SK-N-MC (cell line): ENCODE data around the gene CCDC152.
"Not testable (repeated sequence)": the region's sequence is repeated elsewhere in the genome, so short reads cannot be mapped to it uniquely, and the experiment has no call there.

ENCODE experiments used
- DNase-seq: peaks from one replicate; pipeline ENCODE4 v3.0.0-alpha.2; 2011; ENCODE audit warnings: low read depth, low spot score
- H3K27ac ChIP-seq: fragments of 200-600 bp; sonication (generic); 2 replicates; pipeline ENCODE4 v1.5.1; 2016; ENCODE audit warnings: mixed run types
- H3K36me3 ChIP-seq: fragments of 200-600 bp; sonication (generic); 2 replicates; pipeline ENCODE4 v1.6.1; 2017; ENCODE audit warnings: antibody characterized with exemption, low read length, mixed read lengths; ENCODE audit not compliant: insufficient read depth
- H3K4me3 ChIP-seq: fragments of 200-600 bp; sonication (generic); 2 replicates; pipeline ENCODE4 v1.5.1; 2016
- H3K9ac ChIP-seq: fragments of 200-600 bp; sonication (generic); 2 replicates; pipeline ENCODE4 v1.8.0; 2017; ENCODE audit warnings: mixed run types, mixed read lengths; ENCODE audit not compliant: insufficient read length
- H3K9me3 ChIP-seq: fragments of 200-600 bp; sonication (generic); 2 replicates; pipeline ENCODE4 v1.6.1; 2017; ENCODE audit warnings: low read depth, mild to moderate bottlenecking, antibody characterized with exemption, low read length, moderate library complexity, mixed read lengths
- EZH2 ChIP-seq: fragments of 200-600 bp; sonication (generic); IDR thresholded peaks from one replicate; pipeline ENCODE4 v1.6.1; 2017; ENCODE audit warnings: antibody characterized with exemption
- FOXP2 ChIP-seq: optimal IDR thresholded peaks from 2 replicates; pipeline ENCODE3; 2011; ENCODE audit warnings: mild to moderate bottlenecking, moderate library complexity; ENCODE audit not compliant: insufficient read depth; ENCODE audit errors: extremely low read length, control extremely low read depth
- POLR2AphosphoS5 ChIP-seq: IDR thresholded peaks from 2 replicates; pipeline ENCODE4 v1.6.1; 2012; ENCODE audit warnings: mild to moderate bottlenecking, low read depth, low read length, borderline replicate concordance

Gene CCDC152, protein sequence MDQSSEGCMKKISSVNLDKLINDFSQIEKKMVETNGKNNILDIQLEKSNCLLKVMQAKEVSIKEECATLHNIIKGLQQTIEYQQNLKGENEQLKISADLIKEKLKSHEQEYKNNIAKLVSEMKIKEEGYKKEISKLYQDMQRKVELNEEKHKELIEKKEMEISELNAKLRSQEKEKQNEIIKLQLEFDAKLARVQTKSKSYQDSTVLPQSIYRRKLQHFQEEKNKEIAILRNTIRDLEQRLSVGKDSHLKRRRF

DNA sequence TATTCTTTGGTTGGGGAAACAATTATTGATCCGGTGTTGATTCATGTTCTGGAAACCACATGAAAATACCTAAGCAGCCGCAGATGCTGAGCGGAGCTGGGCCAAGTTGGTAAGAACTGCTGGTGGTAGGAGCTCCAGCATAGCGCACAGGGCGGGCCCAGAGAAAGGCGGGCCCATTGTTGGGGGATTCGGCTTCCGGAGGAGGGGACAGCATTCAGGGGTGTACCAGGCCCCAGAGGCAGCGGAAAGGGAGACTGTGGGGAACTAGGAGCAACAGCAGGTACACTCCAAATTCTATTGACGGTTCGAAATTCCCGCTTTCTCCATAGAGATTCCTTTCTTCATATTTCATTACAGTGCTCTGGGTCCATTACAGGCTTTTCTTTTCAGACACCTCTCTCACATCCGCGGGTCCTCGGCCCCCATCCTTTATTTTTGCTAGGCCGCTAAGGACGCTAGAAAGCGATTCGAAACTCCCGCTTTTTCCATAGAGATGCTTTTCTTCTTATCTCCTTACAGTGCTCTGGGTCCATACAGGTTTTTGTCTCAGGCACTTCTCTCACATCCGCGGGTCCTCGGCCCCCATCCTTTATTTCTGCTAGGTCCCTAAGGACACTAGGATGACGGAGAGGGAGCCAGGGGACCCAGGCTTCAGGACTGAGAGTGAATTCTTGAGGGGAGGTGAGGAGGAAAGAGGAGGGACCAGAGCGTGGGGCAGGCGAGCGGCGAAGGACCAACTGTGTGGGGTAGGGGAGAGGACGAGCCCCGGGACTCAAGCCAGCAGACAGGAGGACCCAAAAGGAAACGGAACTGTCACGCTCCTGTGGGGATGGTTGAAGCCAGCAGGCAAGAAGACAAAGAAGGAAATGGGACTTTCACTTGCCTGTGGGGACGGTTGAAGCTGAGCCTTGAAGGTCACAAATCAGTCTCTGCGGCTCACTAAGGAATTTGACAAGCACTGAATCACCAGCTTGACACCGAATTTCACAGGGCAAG, at the start of gene CCDC152:
Gene CCDC152, plus strand, starts transcription at position 213 of the 996 bp plus-strand sequence. CDS start 2,304 bp downstream, outside the sequence.
- peak; percentile 40 for DNase-seq
- no peak for TF ChIP-seq EZH2
- TF ChIP-seq FOXP2, result peak; percentile 27
- peak; percentile 70 for TF ChIP-seq POLR2AphosphoS5
- H3K4me3 ChIP-seq, result peak within 1 kb of the TSS; percentile 82
- no peaks in the 10 kb centered on the region for H3K9me3 ChIP-seq
- H3K9ac ChIP-seq, result peak within 1 kb of the TSS; percentile 79
- H3K27ac ChIP-seq, result no peak within 1 kb of the TSS
- H3K36me3 ChIP-seq, result peaks cover 22% of the 10 kb centered on the region

DNA sequence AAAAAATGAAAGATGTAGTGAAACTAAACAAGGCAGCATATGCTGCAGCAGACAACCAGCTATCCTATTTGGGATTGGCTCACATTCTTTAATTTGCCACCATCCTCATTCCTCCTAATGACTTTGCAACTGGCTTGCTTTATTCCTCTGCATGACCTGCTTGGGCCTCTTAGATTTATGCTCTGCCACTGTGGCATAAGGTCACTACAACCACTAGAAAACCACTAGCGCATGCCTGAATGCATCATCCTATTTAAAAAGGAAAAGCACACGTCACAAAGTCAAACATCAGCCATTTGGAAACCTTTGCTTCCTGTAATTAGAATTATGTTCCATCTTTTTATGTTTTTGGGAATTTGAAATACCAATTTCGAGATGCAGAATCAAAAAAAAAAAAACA, 40.8 kb upstream of the CCDC152 start:
- Histone ChIP-seq H3K9ac (no peak overlapping the region), H3K27ac (no peak overlapping the region), H3K36me3 (no peaks in the 10 kb centered on the region), H3K4me3 (no peak overlapping the region), H3K9me3 (no peaks in the 10 kb centered on the region)
- TF ChIP-seq FOXP2 (no peak), EZH2 (no peak), POLR2AphosphoS5 (no peak)
- DNase-seq, result no peak

DNA sequence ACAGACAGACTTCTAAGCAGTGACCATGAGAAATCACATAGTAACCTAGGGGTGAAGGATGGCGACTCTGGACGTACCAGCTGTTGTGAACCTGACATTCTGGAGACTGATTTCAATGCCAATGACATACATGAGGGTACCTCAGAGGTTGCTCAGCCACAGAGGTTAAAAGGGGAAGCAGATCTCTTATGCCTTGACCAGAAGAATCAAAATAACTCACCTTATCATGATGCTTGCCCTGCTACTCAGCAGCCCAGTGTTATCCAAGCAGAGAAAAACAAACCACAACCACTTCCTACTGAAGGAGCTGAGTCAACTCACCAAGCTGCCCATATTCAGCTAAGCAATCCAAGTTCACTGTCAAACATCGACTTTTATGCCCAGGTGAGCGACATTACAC, 38.0 kb upstream of the CCDC152 start:
- H3K4me3 ChIP-seq, result no peak overlapping the region
- TF ChIP-seq EZH2 (no peak), POLR2AphosphoS5 (no peak), FOXP2 (no peak)
- no peak for DNase-seq
- H3K27ac ChIP-seq, result no peak overlapping the region
- no peaks in the 10 kb centered on the region for H3K9me3 ChIP-seq
- no peaks in the 10 kb centered on the region for H3K36me3 ChIP-seq
- no peak overlapping the region for H3K9ac ChIP-seq

DNA sequence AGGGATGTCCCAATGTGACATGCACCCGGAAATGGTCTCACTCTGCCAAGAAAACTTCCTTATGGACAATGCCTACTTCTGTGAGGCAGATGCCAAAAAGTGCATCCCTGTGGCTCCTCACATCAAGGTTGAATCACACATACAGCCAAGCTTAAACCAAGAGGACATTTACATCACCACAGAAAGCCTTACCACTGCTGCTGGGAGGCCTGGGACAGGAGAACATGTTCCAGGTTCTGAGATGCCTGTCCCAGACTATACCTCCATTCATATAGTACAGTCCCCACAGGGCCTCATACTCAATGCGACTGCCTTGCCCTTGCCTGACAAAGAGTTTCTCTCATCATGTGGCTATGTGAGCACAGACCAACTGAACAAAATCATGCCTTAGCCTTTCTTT, 37.6 kb upstream of the CCDC152 start:
- no peak overlapping the region for H3K9ac ChIP-seq
- H3K27ac ChIP-seq, result no peak overlapping the region
- H3K36me3 ChIP-seq, result no peaks in the 10 kb centered on the region
- H3K4me3 ChIP-seq, result no peak overlapping the region
- no peak for DNase-seq
- no peaks in the 10 kb centered on the region for H3K9me3 ChIP-seq
- TF ChIP-seq FOXP2 (no peak), EZH2 (no peak), POLR2AphosphoS5 (no peak)

DNA sequence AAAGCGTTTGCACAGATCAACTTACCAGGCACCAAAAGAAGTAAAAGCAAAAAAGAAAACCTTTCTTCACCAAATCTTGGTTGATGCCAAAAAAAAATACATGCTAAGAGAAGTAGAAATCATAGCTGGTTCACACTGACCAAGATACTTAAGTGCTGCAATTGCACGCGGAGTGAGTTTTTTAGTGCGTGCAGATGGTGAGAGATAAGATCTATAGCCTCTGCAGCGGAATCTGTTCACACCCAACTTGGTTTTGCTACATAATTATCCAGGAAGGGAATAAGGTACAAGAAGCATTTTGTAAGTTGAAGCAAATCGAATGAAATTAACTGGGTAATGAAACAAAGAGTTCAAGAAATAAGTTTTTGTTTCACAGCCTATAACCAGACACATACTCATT, 36.4 kb upstream of the CCDC152 start:
- Histone ChIP-seq H3K27ac (no peak overlapping the region), H3K36me3 (no peaks in the 10 kb centered on the region), H3K9ac (no peak overlapping the region), H3K4me3 (no peak overlapping the region), H3K9me3 (no peaks in the 10 kb centered on the region)
- no peak for TF ChIP-seq FOXP2
- TF ChIP-seq POLR2AphosphoS5, result no peak
- TF ChIP-seq EZH2, result no peak
- DNase-seq, result peak; percentile 16

DNA sequence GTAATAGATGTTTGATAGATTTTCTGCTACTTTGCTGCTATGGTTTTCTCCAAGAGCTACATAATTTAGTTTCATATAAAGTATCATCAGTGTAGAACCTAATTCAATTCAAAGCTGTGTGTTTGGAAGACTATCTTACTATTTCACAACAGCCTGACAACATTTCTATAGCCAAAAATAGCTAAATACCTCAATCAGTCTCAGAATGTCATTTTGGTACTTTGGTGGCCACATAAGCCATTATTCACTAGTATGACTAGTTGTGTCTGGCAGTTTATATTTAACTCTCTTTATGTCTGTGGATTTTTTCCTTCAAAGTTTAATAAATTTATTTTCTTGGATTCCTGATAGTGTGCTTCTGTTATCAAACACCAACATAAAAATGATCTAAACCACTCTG, 35.1 kb upstream of the CCDC152 start:
- no peak for TF ChIP-seq FOXP2
- TF ChIP-seq POLR2AphosphoS5, result no peak
- TF ChIP-seq EZH2, result no peak
- Histone ChIP-seq H3K9ac (no peak overlapping the region), H3K4me3 (no peak overlapping the region), H3K36me3 (no peaks in the 10 kb centered on the region), H3K27ac (no peak overlapping the region), H3K9me3 (no peaks in the 10 kb centered on the region)
- no peak for DNase-seq

DNA sequence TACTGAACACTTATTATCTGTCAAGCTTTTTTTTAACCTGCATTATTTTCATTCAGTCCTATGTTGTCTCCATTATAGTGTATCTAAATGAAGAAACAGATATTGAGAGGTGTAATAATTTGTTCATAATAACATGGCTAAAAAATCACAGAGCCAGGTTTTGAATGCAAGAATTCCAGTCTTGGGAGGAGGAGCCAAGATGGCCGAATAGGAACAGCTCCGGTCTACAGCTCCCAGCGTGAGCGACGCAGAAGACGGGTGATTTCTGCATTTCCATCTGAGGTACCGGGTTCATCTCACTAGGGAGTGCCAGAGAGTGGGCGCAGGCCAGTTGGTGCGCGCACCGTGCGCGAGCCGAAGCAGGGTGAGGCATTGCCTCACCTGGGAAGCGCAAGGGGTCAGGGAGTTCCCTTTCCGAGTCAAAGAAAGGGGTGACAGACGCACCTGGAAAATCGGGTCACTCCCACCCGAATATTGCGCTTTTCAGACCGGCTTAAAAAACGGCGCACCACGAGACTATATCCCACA, 22.0 kb upstream of the CCDC152 start:
- not testable (repeated sequence) for H3K27ac ChIP-seq, H3K4me3 ChIP-seq, DNase-seq, H3K9ac ChIP-seq, H3K9me3 ChIP-seq, H3K36me3 ChIP-seq

DNA sequence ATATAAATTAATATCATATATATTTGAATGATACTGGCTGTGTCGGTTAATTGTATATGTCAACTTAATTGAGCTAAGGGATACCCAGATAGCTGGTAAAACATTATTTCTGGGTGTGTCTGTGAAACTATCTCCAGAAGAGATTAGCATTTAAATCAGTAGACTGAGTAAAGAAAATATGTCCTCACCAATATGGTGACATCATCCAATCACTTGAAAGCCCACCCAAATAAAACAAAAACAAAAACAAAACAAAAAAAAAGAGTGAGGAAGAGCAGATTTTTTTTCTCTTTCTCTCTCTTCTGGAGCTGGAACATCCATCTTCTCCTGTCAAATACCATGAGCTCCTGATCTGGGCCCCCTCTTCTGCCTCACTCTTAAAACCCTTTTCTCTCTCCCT, 15.7 kb upstream of the CCDC152 start:
- Histone ChIP-seq H3K9me3 (no peaks in the 10 kb centered on the region), H3K36me3 (no peaks in the 10 kb centered on the region), H3K9ac (no peak overlapping the region), H3K27ac (no peak overlapping the region), H3K4me3 (no peak overlapping the region)
- no peak for TF ChIP-seq FOXP2
- no peak for TF ChIP-seq EZH2
- no peak for TF ChIP-seq POLR2AphosphoS5
- no peak for DNase-seq
